ENCODE results near the gene HSD11B2. TPM values are rescaled to one million over a fixed set of nuclear protein-coding genes. Genes with fewer than 3 reads are reported as not detected.

HSD11B2 gene
- total RNA-seq, 1 experiment from 2014 or later = 5.3 TPM

DNA sequence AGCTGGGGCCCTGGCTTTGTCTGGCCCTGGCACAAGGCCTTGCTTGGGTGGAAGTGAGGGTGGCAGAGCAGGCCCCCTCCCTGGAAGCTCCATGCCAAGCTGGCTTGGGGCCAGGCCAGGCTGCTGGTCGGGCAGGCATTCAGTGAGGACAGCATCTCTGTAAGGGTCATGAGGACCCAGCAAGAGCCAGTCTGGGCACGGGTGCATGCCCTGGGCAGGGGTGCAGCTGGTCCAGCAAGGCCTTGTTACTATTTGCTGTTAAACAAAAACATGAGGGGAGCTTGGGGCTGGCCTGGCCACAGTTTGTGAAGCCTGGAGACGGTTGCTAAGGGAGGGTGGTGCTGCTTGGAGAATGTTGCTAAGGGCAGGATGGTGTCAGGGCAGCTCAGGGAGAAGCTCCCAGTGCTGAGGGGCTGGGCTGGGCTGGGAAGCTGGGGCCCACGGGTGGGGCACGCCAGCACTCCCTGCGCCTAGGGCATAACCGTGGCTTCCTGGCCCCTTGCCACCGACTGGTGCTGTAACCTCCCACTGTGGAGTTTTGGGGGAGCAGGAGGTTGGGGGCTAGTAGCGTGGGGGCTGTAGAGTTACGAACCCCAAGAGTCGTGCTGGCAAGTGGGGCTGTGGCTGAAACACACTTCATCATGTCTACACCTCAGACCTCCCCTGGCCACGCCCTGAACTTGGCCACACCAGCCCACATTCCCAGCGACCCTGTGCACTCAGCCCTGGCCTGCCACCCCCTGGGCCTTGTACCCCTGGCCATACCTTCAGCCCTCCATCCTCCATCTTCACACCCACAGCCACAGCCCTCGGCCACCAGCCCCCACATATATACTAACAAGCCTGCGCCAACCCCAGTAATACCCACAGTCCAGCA, 39.3 kb upstream of the HSD11B2 start:
- intact Hi-C loops (cut with micrococcal nuclease; ENCODE audit: unreplicated experiment) = loop anchor here (10.0 kb wide), 1 partner anchor 197 kb away; the partner anchor contains the start of genes E2F4, ELMO3 and EXOC3L1
- ChIA-PET POLR2A (ENCODE audit: unreplicated experiment) (interaction anchor here (0.6 kb wide), 1 partner anchor 17 kb away, joined by 4 read pairs; no protein-coding TSS in a partner anchor), CTCF (no interaction called here)
- H3K9me3 ChIP-seq (ENCODE audit: insufficient read depth, low read depth) = no peaks in the 10 kb centered on the region
- no peaks in the 10 kb centered on the region for H3K36me3 ChIP-seq (ENCODE audit: low read depth)
- peaks cover 12% of the 10 kb centered on the region for H3K4me1 ChIP-seq (replicated peaks; ENCODE audit: insufficient read depth)
- peaks cover 7% of the 10 kb centered on the region for H3F3A ChIP-seq (ENCODE audit: insufficient read depth, low read depth)
- no peaks in the 10 kb centered on the region for H3K27me3 ChIP-seq (ENCODE audit: insufficient read depth, low read depth)
- BruUV-seq (replicated peaks) = no TSS peak
- H3K27ac ChIP-seq = no peak overlapping the region
- H2AFZ ChIP-seq = no peak overlapping the region
- no peak for TF ChIP-seq EZH2 (IDR thresholded peaks at IDR 0.05; ENCODE audit: low read depth)
- TF ChIP-seq, protein P1, sequence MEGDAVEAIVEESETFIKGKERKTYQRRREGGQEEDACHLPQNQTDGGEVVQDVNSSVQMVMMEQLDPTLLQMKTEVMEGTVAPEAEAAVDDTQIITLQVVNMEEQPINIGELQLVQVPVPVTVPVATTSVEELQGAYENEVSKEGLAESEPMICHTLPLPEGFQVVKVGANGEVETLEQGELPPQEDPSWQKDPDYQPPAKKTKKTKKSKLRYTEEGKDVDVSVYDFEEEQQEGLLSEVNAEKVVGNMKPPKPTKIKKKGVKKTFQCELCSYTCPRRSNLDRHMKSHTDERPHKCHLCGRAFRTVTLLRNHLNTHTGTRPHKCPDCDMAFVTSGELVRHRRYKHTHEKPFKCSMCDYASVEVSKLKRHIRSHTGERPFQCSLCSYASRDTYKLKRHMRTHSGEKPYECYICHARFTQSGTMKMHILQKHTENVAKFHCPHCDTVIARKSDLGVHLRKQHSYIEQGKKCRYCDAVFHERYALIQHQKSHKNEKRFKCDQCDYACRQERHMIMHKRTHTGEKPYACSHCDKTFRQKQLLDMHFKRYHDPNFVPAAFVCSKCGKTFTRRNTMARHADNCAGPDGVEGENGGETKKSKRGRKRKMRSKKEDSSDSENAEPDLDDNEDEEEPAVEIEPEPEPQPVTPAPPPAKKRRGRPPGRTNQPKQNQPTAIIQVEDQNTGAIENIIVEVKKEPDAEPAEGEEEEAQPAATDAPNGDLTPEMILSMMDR (conservative IDR thresholded peaks at IDR 0.05) = no peak
- no peak overlapping the region for H3K4me3 ChIP-seq
- H3K79me2 ChIP-seq (ENCODE audit: low read depth) = no peaks in the 10 kb centered on the region
- DNase-seq = no peak
- no peak overlapping the region for H3K4me2 ChIP-seq
- H3K9me2 ChIP-seq (ENCODE audit: insufficient read depth) = no peaks in the 10 kb centered on the region
- no peaks in the 10 kb centered on the region for H4K20me1 ChIP-seq (ENCODE audit: insufficient read depth)

DNA sequence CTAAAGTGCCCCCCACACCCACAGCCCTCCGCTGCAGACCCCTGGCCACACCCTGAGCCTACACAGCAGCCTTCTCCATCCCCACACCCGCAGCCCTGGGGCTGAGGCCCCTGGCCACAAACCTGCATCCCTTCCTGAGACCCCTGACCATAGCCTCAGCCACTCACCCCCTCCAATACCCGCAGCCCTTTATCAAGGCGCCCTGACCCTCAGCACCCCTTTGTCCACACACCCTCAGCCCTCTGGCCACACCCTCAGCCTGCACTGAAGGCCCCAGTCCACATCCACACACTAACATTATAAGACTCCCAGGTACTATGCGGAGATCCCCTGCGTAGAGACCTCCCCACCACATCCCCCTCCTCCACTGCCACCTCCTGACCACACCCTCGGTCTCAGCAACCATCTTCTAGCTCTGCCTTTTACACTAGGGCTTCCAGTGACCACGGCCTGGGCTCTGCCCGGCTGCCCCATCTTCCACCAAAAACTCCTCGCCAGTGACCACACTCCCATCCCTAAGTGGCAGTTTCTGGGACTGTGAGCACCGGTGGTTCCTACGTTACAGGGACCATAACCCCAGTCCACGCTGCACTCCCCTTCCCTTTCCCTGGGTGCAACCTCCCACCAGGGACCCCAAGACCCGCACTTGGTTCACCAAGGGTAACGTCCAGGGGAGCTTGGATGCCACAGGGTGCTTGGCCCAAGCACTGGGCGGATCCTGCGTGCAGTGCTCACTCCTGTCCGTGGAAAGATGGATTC, 38.4 kb upstream of the HSD11B2 start:
- H3K4me3 ChIP-seq = no peak overlapping the region

More for the DNA sequence above, 38.4 kb upstream of the HSD11B2 start:
- Histone ChIP-seq H3K9me2 (ENCODE audit: insufficient read depth) (no peaks in the 10 kb centered on the region), H2AFZ (no peak overlapping the region), H3K4me1 (replicated peaks; ENCODE audit: insufficient read depth) (peaks cover 17% of the 10 kb centered on the region), H3K79me2 (ENCODE audit: low read depth) (no peaks in the 10 kb centered on the region), H3K4me2 (no peak overlapping the region), H4K20me1 (ENCODE audit: insufficient read depth) (no peaks in the 10 kb centered on the region), H3K27me3 (ENCODE audit: insufficient read depth, low read depth) (no peaks in the 10 kb centered on the region), H3K9me3 (ENCODE audit: insufficient read depth, low read depth) (no peaks in the 10 kb centered on the region), H3F3A (ENCODE audit: insufficient read depth, low read depth) (peaks cover 13% of the 10 kb centered on the region), H3K27ac (no peak overlapping the region), H3K36me3 (ENCODE audit: low read depth) (no peaks in the 10 kb centered on the region)
- POLR2A ChIA-PET (ENCODE audit: unreplicated experiment) = interaction anchor here (0.5 kb wide), 1 partner anchor 192 kb away, joined by 4 read pairs; no protein-coding TSS in a partner anchor
- intact Hi-C loops (cut with micrococcal nuclease; ENCODE audit: unreplicated experiment) = loop anchor here (10.0 kb wide), 1 partner anchor 198 kb away; the partner anchor contains the start of genes E2F4, ELMO3 and EXOC3L1
- CTCF ChIA-PET = interaction anchor here (1.1 kb wide), 1 partner anchor 132 kb away, joined by 4 read pairs; no protein-coding TSS in a partner anchor
- no peak for TF ChIP-seq EZH2 (IDR thresholded peaks at IDR 0.05; ENCODE audit: low read depth)
- TF ChIP-seq, protein P1 (conservative IDR thresholded peaks at IDR 0.05) = no peak
- BruUV-seq (replicated peaks) = no TSS peak
- DNase-seq = no peak

All from PC-9 (cell line).